B cell (primary cell): Measurements from ENCODE around the gene GBP7. TPM values are rescaled to one million over a fixed set of nuclear protein-coding genes. Genes with fewer than 3 reads are reported as not detected.

Source experiments
- ATAC-seq: fragments of 200-7000 bp; cut with Tn5 transposase; one replicate; pipeline ENCODE4 v1.10.0; 2021; ENCODE audit warnings: low read depth, mild to moderate bottlenecking, moderate number of reproducible peaks, moderate library complexity
- CTCF ChIA-PET: fragments of 350-600 bp; sonication (Branson Sonifier 250); formaldehyde crosslinking; loops from one replicate; lab custom pipeline; 2021; ENCODE audit warnings: antibody characterized with exemption, inconsistent platforms; lab: Charles Lee
- POLR2A ChIA-PET: fragments of 350-600 bp; sonication (Branson Sonifier 250); formaldehyde crosslinking; loops from one replicate; lab custom pipeline; 2021; ENCODE audit warnings: antibody characterized with exemption; lab: Charles Lee
- DNase-seq: peaks from one replicate; pipeline ENCODE4 v3.0.0; 2013
- H2AFZ ChIP-seq: 2 replicates; pipeline ENCODE4 v1.6.1; 2012; ENCODE audit warnings: mild to moderate bottlenecking, low read depth, low read length; ENCODE audit not compliant: insufficient read depth, poor library complexity, severe bottlenecking
- H3K27ac ChIP-seq, 2 donors: 1 replicate in 1 of 2; 2 replicates in 1 of 2; pipeline ENCODE4 v1.5.1; 2012 to 2013; ENCODE audit warnings: low read length in 2 of 2, mild to moderate bottlenecking in 2 of 2, moderate library complexity in 1 of 2
- H3K27me3 ChIP-seq, 4 experiments: fragments of 200-600 bp in 1 of 4; sonication (generic) in 1 of 4; replicated peaks in 1 of 4; 1 replicate in 2 of 4; 2 replicates in 2 of 4; pipeline versions ENCODE4 v1.6.1 to v1.7.0; 2013 to 2016; ENCODE audit warnings: low read length in 3 of 4, mild to moderate bottlenecking in 2 of 4, mixed read lengths in 1 of 4, moderate library complexity in 1 of 4; ENCODE audit not compliant: insufficient read depth in 4 of 4, control insufficient read depth in 3 of 4; ENCODE audit errors: control extremely low read depth in 1 of 4
- H3K36me3 ChIP-seq, 2 experiments: replicated peaks in 1 of 2; 1 replicate in 1 of 2; 2 replicates in 1 of 2; pipeline versions ENCODE4 v1.6.1 to v1.7.1; 2013; ENCODE audit warnings: low read length in 1 of 2; ENCODE audit not compliant: insufficient read depth in 2 of 2, control insufficient read depth in 1 of 2; ENCODE audit errors: control extremely low read depth in 1 of 2, extremely low read depth in 1 of 2
- H3K4me1 ChIP-seq, 2 donors: fragments of 200-600 bp in 1 of 2; sonication (generic) in 1 of 2; 1 replicate in 1 of 2; 2 replicates in 1 of 2; pipeline versions ENCODE4 v1.5.1 to v1.6.1; 2013 to 2017; ENCODE audit warnings: low read length in 2 of 2; ENCODE audit not compliant: control insufficient read depth in 2 of 2, insufficient read depth in 2 of 2
- H3K4me2 ChIP-seq: replicated peaks from 2 replicates; pipeline ENCODE3; 2012; ENCODE audit warnings: mild to moderate bottlenecking, low read depth, low read length; ENCODE audit not compliant: poor library complexity, severe bottlenecking
- H3K4me3 ChIP-seq, 5 experiments: fragments of 200-600 bp in 1 of 5; sonication (generic) in 1 of 5; 1 replicate in 3 of 5; 2 replicates in 2 of 5; pipeline versions ENCODE4 v1.5.1 to v1.7.0; 2011 to 2016; ENCODE audit warnings: low read length in 4 of 5, mild to moderate bottlenecking in 4 of 5, low read depth in 2 of 5, control low read depth in 1 of 5, moderate library complexity in 1 of 5; ENCODE audit not compliant: insufficient read depth in 1 of 5; ENCODE audit errors: control extremely low read depth in 1 of 5, extremely low read depth in 1 of 5
- H3K79me2 ChIP-seq: fragments of 200-600 bp; sonication (generic); one replicate; pipeline ENCODE4 v1.6.0; 2016; ENCODE audit warnings: low read length; ENCODE audit not compliant: control insufficient read depth, insufficient read depth
- H3K9ac ChIP-seq: fragments of 200-600 bp; sonication (generic); 2 replicates; pipeline ENCODE4 v1.6.1; 2017; ENCODE audit warnings: mild to moderate bottlenecking, low read length, moderate library complexity
- H3K9me3 ChIP-seq, 3 donors: one replicate each; pipeline versions ENCODE4 v1.6.1 to v1.7.1; 2013; ENCODE audit warnings: low read length in 2 of 3; ENCODE audit not compliant: control insufficient read depth in 2 of 3, insufficient read depth in 1 of 3; ENCODE audit errors: control extremely low read depth in 1 of 3
- H4K20me1 ChIP-seq: 2 replicates; pipeline ENCODE4 v1.6.0; 2012; ENCODE audit warnings: mild to moderate bottlenecking, low read length; ENCODE audit not compliant: insufficient read depth, control insufficient read depth, poor library complexity, severe bottlenecking
- H3K27ac Mint-ChIP-seq: one replicate; pipeline ENCODE4 v1.8.0; 2021; ENCODE audit warnings: mixed read lengths
- H3K27me3 Mint-ChIP-seq: one replicate; pipeline ENCODE4 v1.8.0; 2021; ENCODE audit warnings: mixed read lengths
- H3K4me1 Mint-ChIP-seq: one replicate; pipeline ENCODE4 v1.8.0; 2021; ENCODE audit warnings: mixed read lengths
- H3K4me3 Mint-ChIP-seq: one replicate; pipeline ENCODE4 v1.8.0; 2021; ENCODE audit warnings: mixed read lengths
- H3K9me3 Mint-ChIP-seq: one replicate; pipeline ENCODE4 v1.8.0; 2022; ENCODE audit warnings: mixed read lengths; ENCODE audit not compliant: insufficient read depth
- EZH2 ChIP-seq: IDR thresholded peaks from 2 replicates; pipeline ENCODE4 v1.6.1; 2012; ENCODE audit warnings: borderline replicate concordance, low read depth, mild to moderate bottlenecking, moderate library complexity, low read length; ENCODE audit not compliant: insufficient read depth, poor library complexity, severe bottlenecking
- WGBS: methylation state at CpG from one replicate; pipeline ENCODE4 v1.1.5; 2013; ENCODE audit warnings: missing lambda C conversion rate; ENCODE audit not compliant: insufficient coverage; 5-methylcytosine and 5-hydroxymethylcytosine counted together
- intact Hi-C: fragments of 100-400 bp; cut with micrococcal nuclease; formaldehyde crosslinking; loops from one replicate; pipeline ENCODE4 v1.10.0; 2022
- polyA plus RNA-seq: library from polyadenylated mRNA; depleted of rRNA; stranded (reverse); fragments of >200 nt; gene quantifications from 2 replicates; pipeline ENCODE4 v1.2.3, GENCODE V29; 2012
- total RNA-seq, 2 donors: library from RNA; stranded (reverse); fragments of 120-200 nt in 1 of 2; gene quantifications; 1 replicate in 1 of 2; 2 replicates in 1 of 2; pipeline versions ENCODE4 v1.2.3 to v1.2.4, GENCODE V29; 2013 to 2022
- TF ChIP-seq, protein P1 (sequence below): fragments of 200-600 bp; IDR thresholded peaks from one replicate; pipeline ENCODE4 v1.8.0; 2022; ENCODE audit warnings: antibody characterized with exemption, mild to moderate bottlenecking

GBP7 gene
- total and polyA plus RNA-seq, 2 donors (not counting 1 experiment from before 2014, with no cell fraction given), result not detected

GRCh38 chr1:89149229-89149628 is 26.6 kb downstream of the GBP7 start:
- Histone ChIP-seq H3K36me3 (no peaks in the 10 kb centered on the region), H3K9ac (no peak overlapping the region), H3K4me3 (no peak overlapping the region), H3K9me3 (no peaks in the 10 kb centered on the region), H3K27ac (no peak overlapping the region), H2AFZ (no peak overlapping the region), H3K27me3 (no peaks in the 10 kb centered on the region), H3K4me1 (no peaks in the 10 kb centered on the region), H4K20me1 (no peaks in the 10 kb centered on the region), H3K4me2 (no peak overlapping the region), H3K79me2 (no peaks in the 10 kb centered on the region)
- WGBS, result 88% methylated on average over 2 of the region's 3 CpGs
- H3K27me3 Mint-ChIP-seq, result peaks cover 23% of the 10 kb centered on the region
- no peaks in the 10 kb centered on the region for H3K4me1 Mint-ChIP-seq
- no peak overlapping the region for H3K27ac Mint-ChIP-seq
- CTCF ChIA-PET, result no interaction called here
- H3K9me3 Mint-ChIP-seq, result no peaks in the 10 kb centered on the region
- intact Hi-C loops, result no loop called here
- POLR2A ChIA-PET, result no interaction called here
- TF ChIP-seq, protein P1, sequence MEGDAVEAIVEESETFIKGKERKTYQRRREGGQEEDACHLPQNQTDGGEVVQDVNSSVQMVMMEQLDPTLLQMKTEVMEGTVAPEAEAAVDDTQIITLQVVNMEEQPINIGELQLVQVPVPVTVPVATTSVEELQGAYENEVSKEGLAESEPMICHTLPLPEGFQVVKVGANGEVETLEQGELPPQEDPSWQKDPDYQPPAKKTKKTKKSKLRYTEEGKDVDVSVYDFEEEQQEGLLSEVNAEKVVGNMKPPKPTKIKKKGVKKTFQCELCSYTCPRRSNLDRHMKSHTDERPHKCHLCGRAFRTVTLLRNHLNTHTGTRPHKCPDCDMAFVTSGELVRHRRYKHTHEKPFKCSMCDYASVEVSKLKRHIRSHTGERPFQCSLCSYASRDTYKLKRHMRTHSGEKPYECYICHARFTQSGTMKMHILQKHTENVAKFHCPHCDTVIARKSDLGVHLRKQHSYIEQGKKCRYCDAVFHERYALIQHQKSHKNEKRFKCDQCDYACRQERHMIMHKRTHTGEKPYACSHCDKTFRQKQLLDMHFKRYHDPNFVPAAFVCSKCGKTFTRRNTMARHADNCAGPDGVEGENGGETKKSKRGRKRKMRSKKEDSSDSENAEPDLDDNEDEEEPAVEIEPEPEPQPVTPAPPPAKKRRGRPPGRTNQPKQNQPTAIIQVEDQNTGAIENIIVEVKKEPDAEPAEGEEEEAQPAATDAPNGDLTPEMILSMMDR, result no peak
- no peak for TF ChIP-seq EZH2
- no peak overlapping the region for H3K4me3 Mint-ChIP-seq
- DNase-seq (no peak), ATAC-seq (no peak)

DNA sequence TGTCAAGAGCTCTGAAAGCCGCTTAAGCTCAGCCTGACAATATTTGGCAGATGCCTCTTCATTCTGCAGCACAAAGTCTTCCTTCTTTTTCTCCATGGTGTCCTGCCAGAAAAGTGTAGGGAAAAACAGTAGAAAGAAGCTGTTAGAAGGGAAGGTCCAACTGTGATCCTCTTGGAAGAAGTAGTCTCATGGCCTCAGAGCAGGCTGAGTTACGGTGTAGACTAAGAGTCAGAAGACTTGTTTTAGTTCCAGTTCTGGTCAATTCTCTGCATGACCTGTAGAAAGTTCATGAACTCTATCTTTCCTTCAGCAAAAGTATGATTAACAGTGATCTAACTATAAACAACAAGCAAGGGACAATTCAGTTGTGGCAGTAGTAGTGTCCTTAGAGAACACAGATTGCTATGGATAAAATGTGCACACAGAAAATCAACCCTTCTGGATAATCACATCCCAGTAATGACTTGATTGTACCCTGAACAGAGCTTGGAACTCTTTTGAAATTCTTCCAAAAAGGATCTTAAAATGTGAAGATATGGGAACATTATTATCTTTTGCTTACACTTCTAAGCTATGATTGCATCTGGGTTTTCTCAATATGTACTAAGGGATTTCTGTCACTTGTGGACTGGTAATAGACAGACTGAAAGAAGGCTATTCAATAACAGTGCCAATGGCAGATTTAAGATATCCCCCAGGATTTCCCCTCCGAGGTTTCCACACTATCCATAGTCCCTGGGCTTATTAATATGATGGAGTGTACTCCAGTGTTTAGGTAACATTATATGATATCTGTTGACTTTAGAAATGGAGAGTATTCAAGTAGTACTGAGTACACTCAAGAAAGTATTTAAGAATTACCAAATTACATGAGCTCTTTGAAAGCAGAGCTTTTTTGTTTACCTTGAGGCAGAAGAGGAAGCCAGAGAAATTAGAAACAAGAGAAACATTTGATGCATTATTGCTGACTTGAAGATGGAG is 27.8 kb downstream of the GBP7 start:
- Histone ChIP-seq H3K27ac (no peak overlapping the region), H4K20me1 (no peaks in the 10 kb centered on the region), H3K9me3 (no peaks in the 10 kb centered on the region), H3K36me3 (no peaks in the 10 kb centered on the region), H3K4me3 (no peak overlapping the region), H3K4me1 (no peaks in the 10 kb centered on the region), H3K79me2 (no peaks in the 10 kb centered on the region), H3K27me3 (no peaks in the 10 kb centered on the region), H3K4me2 (no peak overlapping the region), H2AFZ (no peak overlapping the region), H3K9ac (no peak overlapping the region)
- H3K9me3 Mint-ChIP-seq, result no peaks in the 10 kb centered on the region
- no peak overlapping the region for H3K4me3 Mint-ChIP-seq
- H3K27ac Mint-ChIP-seq, result no peak overlapping the region
- TF ChIP-seq, protein P1, result no peak
- TF ChIP-seq EZH2, result no peak
- intact Hi-C loops, result no loop called here
- H3K27me3 Mint-ChIP-seq, result peaks cover 23% of the 10 kb centered on the region
- no peaks in the 10 kb centered on the region for H3K4me1 Mint-ChIP-seq
- WGBS, result 100% methylated on average over 1 of the region's 3 CpGs
- ATAC-seq, result no peak
- ChIA-PET CTCF (no interaction called here), POLR2A (no interaction called here)
- DNase-seq, result no peak
